GM21526 (cell line): Measurements from ENCODE around the gene CADM1.

Source experiments
- ATAC-seq: cut with Tn5 transposase; IDR thresholded peaks from one replicate; pipeline ENCODE4 v1.9.1; 2021; ENCODE audit warnings: moderate library complexity; ENCODE audit not compliant: unreplicated experiment, low FRiP score

The CADM1 gene

DNA sequence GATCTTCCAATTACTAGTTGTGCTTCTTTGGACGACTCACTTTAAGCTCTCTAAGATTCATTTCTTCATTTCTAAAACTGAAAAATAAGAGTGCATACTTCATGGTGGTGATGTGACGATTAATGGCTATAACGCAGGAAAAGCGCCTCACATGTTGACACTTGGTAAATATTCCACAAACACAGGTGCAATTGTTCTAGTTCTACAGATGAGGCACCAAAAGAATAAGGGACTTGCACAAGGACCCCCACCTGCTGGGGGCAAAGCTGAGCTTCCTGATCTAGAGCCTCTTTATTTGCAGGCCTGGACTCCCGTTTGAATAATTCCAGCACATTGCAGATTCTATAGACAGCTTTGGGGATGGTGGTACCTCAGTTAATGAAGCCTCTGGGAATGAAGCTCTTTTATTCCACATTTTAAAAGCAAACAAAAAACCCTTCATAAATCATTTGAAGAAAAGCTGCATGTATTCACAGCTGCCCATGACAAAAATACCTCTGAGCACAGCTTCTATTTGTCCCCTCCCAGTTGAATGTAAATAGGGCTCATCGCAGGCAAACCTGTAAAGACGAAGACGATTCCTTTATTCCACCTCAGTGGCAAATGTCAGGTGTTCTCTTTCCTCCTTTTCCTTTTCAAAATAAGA, 14.9 kb upstream of the CADM1 start:
- no peak for ATAC-seq

DNA sequence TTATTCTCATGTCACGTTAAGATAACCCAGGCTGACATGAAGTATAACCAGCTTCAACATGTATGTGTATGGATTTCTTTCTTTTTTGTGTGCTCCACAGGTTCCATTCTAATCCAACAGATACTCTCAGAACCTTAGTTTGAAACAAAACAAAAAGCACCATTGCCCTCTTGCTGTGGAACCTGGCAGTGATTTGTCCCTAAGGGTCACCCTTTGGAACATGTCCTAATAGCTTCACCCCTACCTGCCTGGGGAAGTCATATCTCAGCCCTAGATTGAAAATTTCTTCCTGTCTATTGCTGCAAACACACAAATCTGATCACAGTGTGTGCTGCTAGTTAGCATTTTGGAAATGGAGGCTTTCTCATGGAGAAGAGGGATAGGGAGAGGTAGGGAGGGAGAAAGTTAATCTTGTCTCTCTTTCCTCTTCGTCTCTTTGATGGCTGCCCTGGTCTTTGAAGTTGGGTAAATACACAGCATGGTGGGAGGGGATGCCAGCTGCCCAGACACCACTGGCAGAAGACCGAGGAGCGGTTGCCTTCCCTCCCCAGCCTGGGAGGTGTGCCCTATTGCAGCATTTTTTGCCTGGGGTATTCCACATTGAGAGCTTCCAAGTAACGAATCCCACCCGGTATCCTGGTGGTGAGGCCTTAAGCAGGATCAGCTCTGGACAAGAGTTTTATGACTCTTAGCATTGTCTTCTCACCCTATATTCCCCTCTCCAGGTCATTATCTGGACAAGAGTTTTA, 11.6 kb upstream of the CADM1 start:
- no peak for ATAC-seq

DNA sequence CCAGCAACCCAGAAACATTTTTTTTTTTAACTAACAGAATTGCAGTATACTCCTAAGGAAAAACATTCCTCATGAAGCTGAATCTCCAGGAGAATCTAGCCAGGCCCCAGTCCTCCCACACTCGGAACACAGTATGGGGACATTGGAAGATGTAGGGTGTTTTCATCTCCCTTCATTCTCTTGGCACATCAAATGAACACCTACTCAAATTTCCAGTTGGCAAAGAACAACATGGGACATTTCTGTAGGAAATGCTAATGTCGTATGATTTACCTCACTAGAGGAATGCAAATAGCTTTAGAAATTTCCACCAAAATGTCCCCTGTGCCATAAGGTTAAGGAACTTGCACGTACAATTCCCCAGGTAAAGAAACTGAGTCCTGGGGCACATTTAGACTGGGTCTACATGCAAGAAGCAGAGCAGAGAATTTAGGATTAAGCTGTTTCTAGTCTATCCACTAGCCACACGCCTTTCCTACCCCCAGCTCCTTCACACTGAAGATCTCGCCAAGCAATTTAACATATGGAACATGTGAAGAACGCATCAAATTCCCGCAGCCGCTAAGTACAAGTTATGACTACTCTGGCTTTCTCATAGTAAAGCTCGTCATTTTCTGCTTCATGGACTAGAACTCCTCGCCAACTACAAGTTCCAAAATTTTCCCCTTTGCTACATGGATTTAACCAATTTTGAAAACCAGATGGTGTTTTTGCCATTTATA, 2.9 kb upstream of the CADM1 start:
- ATAC-seq = no peak

DNA sequence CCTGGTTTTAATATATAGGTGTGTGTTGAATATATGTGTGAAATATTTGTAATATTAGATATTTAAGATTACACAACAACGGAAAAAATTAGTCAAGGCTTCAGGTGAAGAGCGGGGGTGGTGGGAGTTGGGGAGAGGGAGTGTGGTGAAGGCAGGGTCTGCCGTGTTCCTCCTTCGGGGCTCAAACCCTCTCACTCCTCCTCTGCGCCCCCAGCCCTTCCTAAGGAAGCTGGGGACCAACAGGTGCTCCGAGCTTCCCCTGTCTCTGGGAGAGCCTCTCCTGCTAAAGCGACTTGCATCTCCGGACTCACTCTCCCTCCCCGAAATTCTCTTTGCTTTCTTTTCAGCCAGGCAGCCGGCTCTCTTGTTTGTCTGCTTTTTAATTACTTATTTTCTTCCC, 960 bp upstream of the CADM1 start:
- ATAC-seq = no peak

DNA sequence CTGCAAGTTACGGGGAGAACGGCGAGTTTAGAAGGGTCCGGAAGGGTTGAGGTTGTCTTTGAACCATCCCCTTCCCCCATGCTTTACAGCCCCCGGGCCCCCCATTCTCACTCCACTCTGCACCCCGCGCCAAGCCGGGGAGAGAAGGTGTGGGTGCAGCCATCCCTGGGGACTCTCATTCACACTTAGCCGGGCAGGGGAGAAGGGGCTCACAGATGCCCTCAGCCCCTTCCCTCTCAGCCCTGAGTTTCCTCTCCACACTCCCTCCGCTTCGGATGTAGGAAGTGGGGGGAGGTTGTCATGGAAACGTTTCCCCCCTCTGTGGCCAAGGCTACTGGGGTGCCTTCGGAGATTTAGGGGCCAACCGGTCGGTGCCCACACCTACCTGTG, 334 bp downstream of the CADM1 start:
- peak; percentile 2 for ATAC-seq

- peak; percentile 38 for ATAC-seq
Measured at GRCh38 chr11:115503083-115503885, 931 bp downstream of the CADM1 start.

GRCh38 chr11:115502636-115503082, 1.6 kb downstream of the CADM1 start:
- ATAC-seq = no peak

- no peak for ATAC-seq
Measured at GRCh38 chr11:115501893-115502589, 2.2 kb downstream of the CADM1 start.

- no peak for ATAC-seq
Measured at GRCh38 chr11:115501502-115501892, 2.7 kb downstream of the CADM1 start.

DNA sequence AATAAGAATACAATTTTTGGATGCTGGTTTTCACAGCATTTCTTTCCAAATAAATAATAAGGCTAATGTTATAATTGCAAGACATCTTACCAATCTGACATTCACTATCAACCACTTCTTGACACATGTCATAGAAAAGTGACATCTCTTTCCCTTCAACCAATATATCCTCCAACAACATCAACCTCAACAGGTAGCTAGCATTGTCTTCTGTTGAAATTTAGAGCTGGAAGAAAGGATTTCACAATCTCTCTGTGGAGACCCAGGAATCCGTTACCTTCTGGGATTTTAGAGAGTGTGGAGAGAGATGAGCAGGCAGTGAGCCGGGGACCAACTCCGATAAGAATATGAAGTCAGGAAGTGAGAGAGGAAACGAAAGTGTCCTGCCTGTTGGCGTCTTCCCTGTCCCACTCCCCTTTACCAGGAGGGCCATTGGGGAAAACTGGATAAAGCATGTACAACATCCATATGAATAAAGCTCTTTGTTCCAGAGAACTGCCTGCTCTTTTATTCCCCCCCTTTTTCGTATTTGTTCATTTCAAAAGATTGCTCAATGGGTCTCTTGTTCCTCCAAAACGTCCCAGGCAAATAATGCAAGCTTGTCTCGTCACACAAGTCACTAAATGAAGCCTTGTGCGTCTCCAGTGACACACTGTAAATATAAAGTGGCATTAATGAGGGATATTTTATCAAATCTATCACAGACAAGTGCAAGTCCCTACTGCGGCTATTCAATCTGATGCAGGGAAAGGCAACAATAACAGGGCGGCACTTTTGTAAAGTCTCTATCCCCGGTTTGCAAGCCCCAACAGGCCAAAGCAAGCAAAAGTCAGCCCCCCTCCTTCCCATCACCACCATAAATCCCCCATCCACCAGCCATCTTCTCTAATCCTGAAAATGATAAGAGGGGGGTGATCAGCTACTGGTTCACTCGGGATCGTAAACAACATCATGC, 3.4 kb downstream of the CADM1 start:
- no peak for ATAC-seq

DNA sequence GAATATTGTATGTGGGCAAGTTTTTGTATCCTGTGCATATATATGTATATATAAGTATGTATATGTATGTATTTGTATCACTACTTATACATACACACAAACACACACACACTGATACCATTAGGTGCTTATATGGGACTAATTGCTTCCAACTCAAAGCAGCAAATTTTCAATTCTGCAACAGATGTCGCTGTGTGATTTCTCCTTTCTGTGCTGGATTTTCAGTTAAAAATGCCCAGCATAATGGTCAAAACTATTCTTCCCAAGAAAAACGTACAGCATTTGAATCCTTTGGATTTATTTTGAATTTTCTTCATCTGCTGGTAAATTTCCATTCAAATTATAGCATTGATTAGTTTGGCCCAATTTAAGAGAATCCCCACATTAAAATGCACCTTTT, 4.3 kb downstream of the CADM1 start:
- ATAC-seq = no peak

DNA sequence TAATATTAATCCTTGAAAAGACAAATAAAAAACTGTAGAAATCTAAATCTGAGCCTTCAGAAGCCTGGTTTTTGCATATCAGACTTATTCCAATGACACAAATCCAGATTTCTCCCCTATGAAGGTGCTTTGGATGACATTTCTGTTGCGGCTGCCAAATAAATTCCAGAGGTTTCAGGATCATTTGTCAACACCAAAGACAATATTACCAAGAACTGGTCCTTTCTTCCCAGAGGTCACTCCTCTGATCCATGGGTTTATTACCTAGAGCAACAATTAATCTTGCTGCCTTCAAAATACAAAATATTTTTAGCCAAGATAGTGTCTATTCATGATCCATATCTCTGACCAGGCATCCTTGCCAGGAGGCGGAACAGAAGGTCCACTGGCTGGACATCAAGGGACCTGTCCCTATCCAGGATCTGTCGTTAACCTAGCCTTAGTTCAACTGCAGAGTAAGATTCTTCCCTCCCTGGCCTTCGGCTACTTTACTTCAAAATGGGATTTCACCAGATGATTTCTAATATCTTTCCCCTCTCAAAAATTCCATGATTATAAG, 4.9 kb downstream of the CADM1 start:
- no peak for ATAC-seq

GRCh38 chr11:115498354-115498753, 5.9 kb downstream of the CADM1 start:
- no peak for ATAC-seq

- peak; percentile 64 for ATAC-seq
Measured at GRCh38 chr11:115497303-115497702, 6.9 kb downstream of the CADM1 start.

DNA sequence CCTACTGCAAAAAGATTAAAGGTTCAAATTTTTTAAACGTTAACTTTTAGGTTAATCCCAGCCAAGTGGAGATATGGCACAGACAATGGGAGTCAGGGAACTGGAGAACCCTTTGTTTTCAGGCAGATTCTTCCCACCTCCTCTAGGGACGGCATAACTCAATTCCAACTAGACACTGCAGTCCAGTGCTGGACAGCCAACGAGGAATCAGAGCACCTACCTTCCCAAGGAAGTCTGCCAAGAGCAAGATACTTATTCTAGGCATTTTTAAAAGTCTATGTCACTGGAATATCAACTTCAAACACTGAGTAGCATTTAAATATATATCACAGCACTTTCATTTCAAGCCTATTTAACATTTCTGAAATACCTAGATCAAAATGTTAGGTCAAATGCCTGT, 7.3 kb downstream of the CADM1 start:
- no peak for ATAC-seq

- no peak for ATAC-seq
Measured at GRCh38 chr11:115493905-115494304, 10.3 kb downstream of the CADM1 start.

- ATAC-seq = no peak
Measured at GRCh38 chr11:115493488-115493887, 10.7 kb downstream of the CADM1 start.

GRCh38 chr11:115489466-115489865, 14.7 kb downstream of the CADM1 start:
- ATAC-seq = no peak

GRCh38 chr11:115488945-115489344, 15.3 kb downstream of the CADM1 start:
- no peak for ATAC-seq
